Measurements from ENCODE around the gene IFT43.

IFT43 gene

GRCh38 chr14:76109087-76109880 lies 123.7 kb downstream of the IFT43 start:
- no peak for DNase-seq (ENCODE audit: low read depth in 3 of 3)

- no peak for DNase-seq (ENCODE audit: low read depth in 3 of 3)
Measured at GRCh38 chr14:76112889-76113624, 127.5 kb downstream of the IFT43 start.

DNA sequence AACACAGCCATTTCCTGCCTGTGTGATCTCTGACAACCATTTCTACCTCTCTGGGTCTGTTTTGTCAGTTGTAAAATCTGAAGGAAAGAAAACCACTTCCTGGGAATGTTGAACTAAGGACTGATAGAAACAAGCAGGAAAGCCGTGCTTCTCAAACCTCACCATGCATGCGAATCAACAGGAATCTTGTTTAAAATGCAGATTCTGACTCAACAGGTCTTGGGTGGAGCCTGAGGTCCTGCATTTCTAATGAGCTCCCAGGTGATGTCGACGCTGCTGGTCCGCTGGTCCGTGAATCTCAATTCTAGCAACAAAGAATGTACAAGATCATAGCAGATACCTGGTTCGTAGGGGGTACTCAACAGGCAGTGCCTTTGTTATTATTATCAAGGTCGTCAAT lies 128.1 kb downstream of the IFT43 start:
- DNase-seq (ENCODE audit: low read depth in 3 of 3), result no peak

DNA sequence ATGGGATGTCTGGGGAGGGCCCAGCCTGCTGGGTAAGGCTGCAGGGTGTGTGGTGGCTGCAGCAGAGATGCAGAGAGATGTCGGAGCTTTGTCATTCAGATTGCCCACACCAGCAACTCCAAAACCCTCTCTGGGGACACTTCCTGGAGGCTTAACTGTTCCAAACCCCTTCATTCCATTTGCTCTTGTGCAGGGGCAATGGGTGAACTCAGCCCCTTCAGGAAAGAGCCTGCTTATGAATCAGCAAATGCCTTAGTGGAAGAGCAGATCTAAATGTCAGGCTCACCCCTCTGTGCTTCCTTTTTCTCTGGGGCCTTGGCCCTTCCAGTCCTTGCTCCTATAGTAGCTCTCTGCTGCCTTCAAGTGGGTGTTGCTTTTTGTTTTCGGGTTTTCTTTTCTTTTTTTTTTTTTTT lies 129.5 kb downstream of the IFT43 start:
- no peak for DNase-seq (ENCODE audit: low read depth in 3 of 3)

DNA sequence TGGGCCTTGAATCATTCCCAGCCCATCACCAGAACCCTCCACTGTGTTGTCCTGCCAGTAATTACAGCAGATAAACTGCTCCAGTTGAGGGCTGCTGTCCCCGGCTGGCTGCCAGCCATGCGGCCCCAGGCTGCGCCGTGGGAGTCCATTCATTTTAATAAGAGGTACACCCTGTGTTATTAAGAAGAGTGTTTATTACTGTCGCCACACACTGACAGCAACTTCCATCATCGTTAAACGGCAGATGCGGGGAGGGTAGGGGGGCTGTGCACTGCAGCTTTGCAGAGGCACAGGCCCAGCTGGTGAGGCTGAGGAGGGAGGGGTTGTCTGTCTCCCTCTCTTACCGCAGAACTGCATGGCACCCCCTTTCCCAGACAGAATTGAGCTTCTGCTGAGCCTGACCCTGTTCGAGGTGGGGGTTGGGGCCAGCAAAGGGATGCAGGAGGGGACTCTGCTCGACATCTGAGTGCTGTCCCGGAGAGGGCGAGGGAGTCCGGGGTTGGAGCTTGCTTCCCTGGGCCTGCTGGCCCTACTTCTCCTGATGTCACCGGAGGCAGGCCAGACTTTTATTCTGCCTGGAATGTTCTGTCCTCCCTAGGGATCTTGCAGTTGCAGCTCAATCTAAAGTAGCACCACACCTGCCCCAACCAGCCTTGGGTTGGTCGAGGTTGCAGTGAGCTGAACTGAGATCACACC lies 132.4 kb downstream of the IFT43 start:
- no peak for DNase-seq (ENCODE audit: low read depth in 3 of 3)

- no peak for DNase-seq (ENCODE audit: low read depth in 3 of 3)
Measured at GRCh38 chr14:76118594-76118993, 133.0 kb downstream of the IFT43 start.

DNA sequence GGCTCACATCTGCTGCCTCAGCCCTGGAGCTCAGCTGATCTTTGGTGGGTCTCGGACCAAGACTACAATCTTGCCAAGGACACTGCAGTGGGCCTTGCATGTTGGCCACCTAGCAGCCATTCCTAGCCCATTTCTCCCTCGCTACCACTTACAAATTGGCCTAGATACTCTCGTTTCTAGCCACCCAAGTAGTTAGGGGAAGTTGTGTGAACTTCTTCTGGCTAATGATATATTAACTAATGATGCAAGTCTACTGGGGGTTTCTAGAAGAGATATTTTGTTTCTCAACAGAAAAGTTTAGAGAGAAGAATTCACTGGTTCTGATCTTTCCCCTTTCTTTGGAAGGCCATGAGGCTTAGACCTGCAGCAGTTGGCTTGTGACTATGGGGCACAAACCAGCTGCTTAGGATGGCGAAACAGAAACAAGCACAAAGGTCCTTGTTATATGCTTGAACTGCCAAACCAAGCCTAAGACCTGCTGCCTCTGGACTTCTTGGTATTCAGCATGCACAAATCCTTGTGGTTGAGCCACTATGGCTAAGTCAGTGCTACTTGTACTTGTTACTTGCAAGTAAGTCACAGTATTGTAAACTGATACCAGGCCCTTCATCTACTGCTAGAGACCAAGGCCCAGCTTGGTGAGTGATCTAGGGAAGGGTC lies 135.7 kb downstream of the IFT43 start:
- no peak for DNase-seq (ENCODE audit: low read depth in 3 of 3)

DNA sequence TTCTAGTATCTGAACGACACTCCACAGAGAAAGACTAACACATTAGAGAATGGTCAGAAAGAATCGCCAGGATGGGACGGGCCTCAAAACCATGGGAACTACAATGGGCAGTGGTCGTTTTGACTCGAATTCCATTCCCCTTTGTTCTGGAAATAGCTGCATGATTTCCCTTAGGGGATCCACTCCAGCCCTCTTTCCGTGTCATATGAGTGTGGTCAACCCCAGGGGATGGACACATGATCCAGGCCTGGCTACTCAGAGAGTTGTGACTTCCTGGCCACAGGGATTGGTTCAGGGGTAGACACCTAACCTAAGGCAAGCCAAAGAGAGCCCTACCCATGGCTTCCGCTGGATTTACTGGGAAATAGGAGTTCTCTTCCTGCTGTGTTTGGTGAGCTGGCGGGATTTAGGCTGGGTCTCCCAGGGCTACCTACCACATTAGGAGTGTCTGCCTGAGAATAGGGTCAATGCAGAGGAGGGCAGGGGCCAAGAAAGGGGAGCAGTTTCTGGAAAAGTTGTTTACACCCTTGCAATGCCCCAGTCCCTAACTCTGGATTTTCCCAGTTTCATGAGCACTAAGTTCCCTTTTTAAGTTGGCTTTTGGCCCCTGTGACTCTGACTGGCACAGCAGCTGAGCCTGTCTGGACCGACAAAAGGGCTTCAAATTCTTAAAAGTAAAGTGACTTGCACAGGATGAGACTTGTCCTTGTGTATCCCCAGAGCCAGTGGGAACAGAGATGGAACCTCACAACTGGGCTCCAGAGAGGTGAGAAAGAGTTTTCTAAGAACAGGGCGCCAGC lies 138.1 kb downstream of the IFT43 start:
- no peak for DNase-seq (ENCODE audit: low read depth in 3 of 3)

- no peak for DNase-seq (ENCODE audit: low read depth in 3 of 3)
Measured at GRCh38 chr14:76125511-76125910, 139.9 kb downstream of the IFT43 start.

GRCh38 chr14:76126076-76126475 lies 140.5 kb downstream of the IFT43 start:
- DNase-seq (ENCODE audit: low read depth in 3 of 3), result no peak

DNA sequence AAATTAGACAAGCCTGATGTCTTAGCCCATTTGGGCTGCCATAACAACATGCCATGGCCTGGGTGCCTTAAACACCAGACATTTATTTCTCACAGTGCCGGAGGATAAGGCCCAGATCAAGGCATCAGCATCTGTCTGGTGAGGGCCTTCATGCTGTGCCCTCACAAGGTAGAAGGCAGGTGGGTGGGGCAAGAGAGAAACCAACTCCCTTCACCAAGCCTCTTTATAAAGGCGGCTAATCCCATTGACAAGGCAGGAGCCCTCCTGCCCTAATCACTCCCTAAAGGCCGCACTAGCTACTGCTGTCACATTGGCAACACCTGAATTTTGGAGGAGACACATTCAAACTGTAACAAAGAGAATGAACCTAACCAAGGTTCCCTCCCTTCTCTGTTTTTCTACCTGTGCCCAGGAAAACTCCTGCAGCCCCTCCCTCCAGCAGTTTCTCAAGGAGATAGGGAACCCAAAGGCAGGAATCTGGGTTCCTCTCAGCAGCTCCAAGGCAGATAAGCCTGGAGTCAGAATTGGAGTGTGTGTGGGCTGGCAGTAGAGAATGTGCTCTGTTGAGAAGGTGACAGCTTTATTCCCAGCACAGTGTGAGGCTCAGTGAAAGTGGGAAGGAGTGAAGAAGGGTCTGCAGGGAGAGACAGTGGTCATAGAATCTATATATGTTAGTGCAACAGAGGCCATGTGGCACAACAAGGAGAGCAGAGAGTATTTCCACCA lies 144.5 kb downstream of the IFT43 start:
- DNase-seq (ENCODE audit: low read depth in 3 of 3), result no peak

GRCh38 chr14:76131071-76131965 lies 145.8 kb downstream of the IFT43 start:
- no peak for DNase-seq (ENCODE audit: low read depth in 3 of 3)

DNA sequence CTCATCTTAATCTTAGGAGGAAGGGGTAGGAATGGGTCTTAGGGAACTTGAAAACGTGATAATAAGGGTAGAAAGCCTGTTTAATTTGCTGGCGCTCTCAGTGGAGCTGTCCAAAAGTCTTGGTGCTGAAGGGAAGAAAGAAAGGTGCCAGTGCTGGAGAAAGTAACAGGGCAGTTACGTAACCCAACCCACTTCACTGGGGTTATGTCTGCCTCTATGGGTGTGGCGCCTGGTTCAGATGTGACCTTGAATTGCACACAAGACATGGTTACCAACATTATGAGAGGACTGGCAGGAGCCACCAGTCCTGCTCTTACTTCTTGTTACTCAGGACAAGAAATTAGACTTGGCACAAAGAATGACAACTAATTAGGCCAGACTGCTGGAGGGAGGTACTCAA lies 147.5 kb downstream of the IFT43 start:
- DNase-seq (ENCODE audit: low read depth in 3 of 3), result no peak

Measured in stimulated activated CD4-positive, alpha-beta T cell treated with anti-CD3 and anti-CD28 coated beads, TNF-alpha, amount 100 ng/mL, for 4 hours (primary cell).